Large intestine (tissue), 1 donor: ENCODE data around the gene MATCAP1. TPM values are rescaled to one million over a fixed set of nuclear protein-coding genes. Genes with fewer than 3 reads are reported as not detected.

Experiments used
- polyA plus RNA-seq: library from polyadenylated mRNA; unstranded; fragments of 120-200 nt; gene quantifications from one replicate; pipeline ENCODE4 v1.2.1, GENCODE V29; 2013

The MATCAP1 gene
- polyA plus RNA-seq, 1 donor: 29.2 TPM

Other genes with a start within 250 kb of the MATCAP1 start
- gene CIAO2B, start 249.6 kb downstream of the MATCAP1 start, polyA plus RNA-seq: 82.1 TPM
- 181 TPM for gene CES2, start 248.4 kb downstream of the MATCAP1 start, polyA plus RNA-seq
- gene CES3, start 222.7 kb downstream of the MATCAP1 start, polyA plus RNA-seq: 16.0 TPM
- gene CES4A, start 195.4 kb downstream of the MATCAP1 start, polyA plus RNA-seq: 23.5 TPM
- 25.1 TPM for gene CBFB, start 154.8 kb downstream of the MATCAP1 start, polyA plus RNA-seq
- gene PHAF1, start 74.0 kb downstream of the MATCAP1 start, polyA plus RNA-seq: 14.3 TPM
- gene B3GNT9, start 33.0 kb downstream of the MATCAP1 start, polyA plus RNA-seq: 5.5 TPM
- 13.2 TPM for gene TRADD, start 24.1 kb downstream of the MATCAP1 start, polyA plus RNA-seq
- 5.0 TPM for gene FBXL8, start 24.0 kb downstream of the MATCAP1 start, polyA plus RNA-seq
- gene HSF4, start 19.2 kb downstream of the MATCAP1 start, polyA plus RNA-seq: 8.2 TPM
- 5.8 TPM for gene NOL3, start 13.4 kb downstream of the MATCAP1 start, polyA plus RNA-seq
- 2.1 TPM for gene EXOC3L1, start 6.2 kb upstream of the MATCAP1 start, polyA plus RNA-seq
- 67.6 TPM for gene E2F4, start 8.2 kb upstream of the MATCAP1 start, polyA plus RNA-seq
- 34.0 TPM for gene ELMO3, start 15.2 kb upstream of the MATCAP1 start, polyA plus RNA-seq
- gene TMEM208, start 43.2 kb upstream of the MATCAP1 start, polyA plus RNA-seq: 52.8 TPM
- 13.8 TPM for gene FHOD1, start 63.5 kb upstream of the MATCAP1 start, polyA plus RNA-seq
- gene SLC9A5, start 65.0 kb upstream of the MATCAP1 start, polyA plus RNA-seq: 0.96 TPM
- gene PLEKHG4, start 95.6 kb upstream of the MATCAP1 start, polyA plus RNA-seq: 9.2 TPM
- 0.40 TPM for gene KCTD19, start 142.8 kb upstream of the MATCAP1 start, polyA plus RNA-seq
- 2.5 TPM for gene LRRC36, start 142.9 kb upstream of the MATCAP1 start, polyA plus RNA-seq
- gene TPPP3, start 209.5 kb upstream of the MATCAP1 start, polyA plus RNA-seq: 57.2 TPM
- gene ZDHHC1, start 232.5 kb upstream of the MATCAP1 start, polyA plus RNA-seq: 6.9 TPM
- gene HSD11B2, start 247.2 kb upstream of the MATCAP1 start, polyA plus RNA-seq: 5.8 TPM